GM20000 (cell line): ENCODE measurements around the gene YPEL4.

Source experiments
- DNase-seq: peaks from one replicate; pipeline ENCODE4 v3.0.0; 2012; ENCODE audit warnings: low spot score
- TF ChIP-seq, protein P1 (sequence below): IDR thresholded peaks from 2 replicates; pipeline ENCODE4 v1.5.1; 2012; ENCODE audit warnings: mild to moderate bottlenecking, control low read depth; ENCODE audit errors: extremely low read depth, missing control alignments

The YPEL4 gene

DNA sequence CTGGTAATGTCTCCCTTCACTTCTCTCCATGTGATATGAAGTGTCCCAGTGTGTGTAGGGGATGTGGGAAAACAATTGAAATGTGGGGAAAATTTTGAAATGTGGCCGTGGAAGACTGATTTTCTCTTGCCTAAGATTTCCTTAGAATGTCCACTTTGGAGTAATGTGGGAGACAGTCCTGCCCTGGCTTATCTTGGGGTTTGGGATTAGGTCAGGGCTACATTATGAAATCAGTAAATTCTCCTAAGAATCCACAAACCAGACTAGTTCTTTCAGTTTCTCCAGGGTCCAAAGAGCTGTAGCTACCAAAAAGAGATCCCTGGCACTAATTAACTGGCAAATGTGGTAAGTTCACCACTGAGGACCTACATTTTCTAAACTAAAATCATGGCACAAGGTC is 22.8 kb downstream of the YPEL4 start:
- TF ChIP-seq, protein P1, sequence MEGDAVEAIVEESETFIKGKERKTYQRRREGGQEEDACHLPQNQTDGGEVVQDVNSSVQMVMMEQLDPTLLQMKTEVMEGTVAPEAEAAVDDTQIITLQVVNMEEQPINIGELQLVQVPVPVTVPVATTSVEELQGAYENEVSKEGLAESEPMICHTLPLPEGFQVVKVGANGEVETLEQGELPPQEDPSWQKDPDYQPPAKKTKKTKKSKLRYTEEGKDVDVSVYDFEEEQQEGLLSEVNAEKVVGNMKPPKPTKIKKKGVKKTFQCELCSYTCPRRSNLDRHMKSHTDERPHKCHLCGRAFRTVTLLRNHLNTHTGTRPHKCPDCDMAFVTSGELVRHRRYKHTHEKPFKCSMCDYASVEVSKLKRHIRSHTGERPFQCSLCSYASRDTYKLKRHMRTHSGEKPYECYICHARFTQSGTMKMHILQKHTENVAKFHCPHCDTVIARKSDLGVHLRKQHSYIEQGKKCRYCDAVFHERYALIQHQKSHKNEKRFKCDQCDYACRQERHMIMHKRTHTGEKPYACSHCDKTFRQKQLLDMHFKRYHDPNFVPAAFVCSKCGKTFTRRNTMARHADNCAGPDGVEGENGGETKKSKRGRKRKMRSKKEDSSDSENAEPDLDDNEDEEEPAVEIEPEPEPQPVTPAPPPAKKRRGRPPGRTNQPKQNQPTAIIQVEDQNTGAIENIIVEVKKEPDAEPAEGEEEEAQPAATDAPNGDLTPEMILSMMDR = no peak
- no peak for DNase-seq

DNA sequence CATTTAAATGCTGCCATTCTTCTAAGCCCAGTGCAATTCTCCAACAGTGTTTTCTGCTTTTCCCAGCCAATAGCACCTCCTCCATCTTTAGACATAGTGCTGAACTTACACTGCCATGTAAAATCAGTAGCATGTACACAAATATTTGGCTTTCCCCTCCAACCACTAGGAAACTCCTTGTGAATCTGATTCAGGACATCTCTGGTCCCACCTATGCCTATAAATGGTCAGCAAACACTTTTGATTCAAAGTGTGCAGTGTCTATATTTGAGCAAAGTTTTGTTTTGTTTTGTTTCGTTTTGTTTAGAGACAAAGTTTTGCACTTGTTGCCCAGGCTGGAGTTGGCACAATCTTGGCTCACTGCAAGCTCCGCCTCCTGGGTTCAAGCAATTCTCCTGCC is 24.8 kb downstream of the YPEL4 start:
- TF ChIP-seq, protein P1 = no peak

DNA sequence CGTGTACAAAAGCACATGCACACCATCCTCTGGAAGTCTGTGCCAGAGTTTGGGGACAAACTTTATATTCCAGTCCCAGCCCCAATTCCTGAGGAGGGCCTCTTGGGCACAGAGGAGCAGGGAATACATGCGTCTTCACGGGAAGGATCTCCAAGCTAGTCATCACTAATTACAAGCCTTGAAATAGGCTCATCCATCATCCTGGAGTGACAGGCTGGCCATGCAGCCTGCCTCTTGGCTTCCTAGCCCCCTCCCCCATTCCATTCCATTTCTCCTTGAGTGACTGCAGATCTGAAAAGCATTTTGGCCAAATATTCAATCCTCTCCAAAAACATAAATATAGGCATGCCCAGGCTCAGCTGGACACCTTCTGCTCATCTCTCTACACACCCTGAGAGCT is 27.4 kb downstream of the YPEL4 start:
- TF ChIP-seq, protein P1 = no peak
- DNase-seq = no peak

More for the DNA sequence above, 24.8 kb downstream of the YPEL4 start:
- no peak for DNase-seq

DNA sequence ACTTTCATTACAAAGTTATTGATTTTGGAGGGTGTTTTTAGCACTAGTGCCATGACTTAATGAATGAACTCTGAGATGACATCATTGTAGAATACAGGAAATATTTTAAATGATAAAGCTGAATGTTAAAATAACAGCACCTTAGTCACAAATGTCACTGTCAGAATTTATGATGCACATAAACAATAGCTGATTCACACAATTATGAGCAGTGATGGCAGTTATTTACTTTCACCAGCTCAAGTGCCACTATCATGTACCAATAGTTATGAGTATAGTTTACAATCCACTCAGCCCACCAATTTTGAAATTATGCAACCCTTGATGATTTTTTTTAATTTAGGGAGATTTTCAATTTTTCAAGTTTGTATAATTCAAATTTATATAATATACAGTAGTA is 29.2 kb downstream of the YPEL4 start:
- no peak for DNase-seq
- TF ChIP-seq, protein P1 = no peak

DNA sequence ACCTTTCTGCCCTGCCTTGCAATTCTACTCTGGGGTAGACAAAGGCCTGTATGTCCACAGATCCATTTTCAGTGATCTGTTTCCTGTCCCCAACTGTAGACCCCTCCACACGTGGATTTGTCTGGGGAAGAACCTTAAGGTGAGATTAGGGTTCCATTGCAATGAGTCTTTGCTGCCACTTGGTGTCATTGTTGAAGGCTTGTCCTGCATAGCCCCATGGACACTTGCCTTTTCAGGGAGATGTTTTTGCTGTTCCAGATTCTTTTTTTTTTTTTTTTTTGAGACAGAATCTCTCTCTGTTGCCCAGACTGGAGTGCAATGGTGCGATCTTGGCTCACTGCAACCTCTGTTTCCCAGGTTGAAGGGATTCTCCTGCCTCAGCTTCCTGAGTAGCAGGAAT is 30.4 kb downstream of the YPEL4 start:
- TF ChIP-seq, protein P1 = no peak
- DNase-seq = no peak

DNA sequence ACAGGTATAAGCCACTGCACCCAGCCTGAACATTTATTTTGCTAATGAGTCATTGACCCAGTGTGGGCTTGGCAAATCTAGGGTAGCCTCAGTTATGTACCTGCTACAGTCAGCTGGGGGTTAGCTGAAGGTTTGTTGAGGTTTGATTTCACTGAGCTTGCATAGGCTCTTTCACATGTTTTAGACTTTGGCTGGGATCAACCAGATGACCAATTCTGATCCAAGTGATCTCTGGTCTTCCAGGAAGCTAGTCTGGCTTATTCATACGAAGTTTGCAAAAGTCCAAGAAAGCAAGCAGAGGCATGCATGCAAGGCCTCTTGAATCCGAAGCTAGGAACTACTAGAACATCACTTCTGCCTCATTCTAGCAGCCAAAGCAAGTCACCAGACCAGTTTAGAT is 31.3 kb downstream of the YPEL4 start:
- DNase-seq = no peak
- TF ChIP-seq, protein P1 = no peak

DNA sequence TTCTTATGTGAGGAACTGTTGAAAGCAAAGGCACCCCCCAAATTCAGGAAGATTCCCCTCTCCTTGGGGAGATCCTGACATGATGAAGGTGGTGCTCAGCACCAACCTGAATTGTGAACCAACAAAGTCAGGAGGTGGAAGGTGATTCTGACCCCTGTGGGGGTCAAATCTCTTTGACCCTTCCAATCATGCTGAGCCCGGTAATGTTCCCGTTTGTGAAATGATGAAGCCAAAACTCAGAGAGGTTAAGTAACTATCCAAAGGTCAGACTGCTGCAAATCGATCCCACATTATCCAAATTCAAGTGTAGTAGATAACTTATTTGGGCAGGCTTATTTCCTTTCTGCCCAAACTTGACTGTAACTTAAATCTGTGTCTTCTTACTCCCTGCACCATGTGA is 33.1 kb downstream of the YPEL4 start:
- TF ChIP-seq, protein P1 = no peak
- DNase-seq = no peak
